ENCODE measurements around the gene PDE11A. TPM values are rescaled to one million over a fixed set of nuclear protein-coding genes. Genes with fewer than 3 reads are reported as not detected.

Gene PDE11A
- total RNA-seq, 4 donors from 2014 or later = 0.37 to 1.2 (median 1.1) TPM; not detected in 1

- no peaks in the 10 kb centered on the region for H3K27me3 ChIP-seq
- no peaks in the 10 kb centered on the region for H3K36me3 ChIP-seq
- no peak for DNase-seq
- TF ChIP-seq CTCF (IDR thresholded peaks at IDR 0.05) (no peak), POLR2A (IDR thresholded peaks at IDR 0.05) (no peak)
- no peak overlapping the region for H3K27ac ChIP-seq
- WGBS, 2 donors (ENCODE audit: low coverage in 1 of 2) = 25% methylated on average over 1 of the region's 1 CpG; no CpG with 5 or more reads in 1 of the 2 donors
- H3K4me3 ChIP-seq = no peak overlapping the region
- in situ Hi-C loops (cut with MboI; ENCODE audit: low pct_ligation_motif_present in 1 of 4, low pct_unique_long_range_greater_than_20kb in 1 of 4, low sequenced_read_pairs in 3 of 4) (no loop called here), intact Hi-C loops (cut with DNase I; ENCODE audit: low total_unique reads) (no loop called here)
- no peaks in the 10 kb centered on the region for H3K9me3 ChIP-seq
- H3K4me1 ChIP-seq = peaks cover 0 to 15% (median 0%) of the 10 kb centered on the region in 4 donors
Measured at GRCh38 chr2:177691177-177691576, 381.4 kb downstream of the PDE11A start.

GRCh38 chr2:177689623-177690022, 383.0 kb downstream of the PDE11A start:
- Histone ChIP-seq H3K4me3 (no peak overlapping the region), H3K36me3 (no peaks in the 10 kb centered on the region), H3K9me3 (no peaks in the 10 kb centered on the region), H3K4me1 (peaks cover 0 to 15% (median 0%) of the 10 kb centered on the region in 4 donors), H3K27me3 (no peaks in the 10 kb centered on the region), H3K27ac (no peak overlapping the region)
- in situ Hi-C loops (cut with MboI; ENCODE audit: low pct_ligation_motif_present in 1 of 4, low pct_unique_long_range_greater_than_20kb in 1 of 4, low sequenced_read_pairs in 3 of 4) (no loop called here), intact Hi-C loops (cut with DNase I; ENCODE audit: low total_unique reads) (no loop called here)
- TF ChIP-seq EP300 (IDR thresholded peaks at IDR 0.05; ENCODE audit: low read depth) = no peak
- no peak for TF ChIP-seq CTCF (IDR thresholded peaks at IDR 0.05)
- TF ChIP-seq POLR2AphosphoS5 (IDR thresholded peaks at IDR 0.05) = no peak
- TF ChIP-seq POLR2A (IDR thresholded peaks at IDR 0.05) = no peak
- 31 to 53% methylated on average over 2 to 4 of the region's 4 CpGs for WGBS, 2 donors (ENCODE audit: low coverage in 1 of 2)
- no peak for DNase-seq

- WGBS, 2 donors (ENCODE audit: low coverage in 1 of 2) = 96 to 100% methylated on average over 3 to 5 of the region's 5 CpGs
- in situ Hi-C loops (cut with MboI; ENCODE audit: low pct_ligation_motif_present in 1 of 4, low pct_unique_long_range_greater_than_20kb in 1 of 4, low sequenced_read_pairs in 3 of 4) = no loop called here
Measured at GRCh38 chr2:177688844-177689243, 383.7 kb downstream of the PDE11A start.

GRCh38 chr2:177683661-177684069, 388.9 kb downstream of the PDE11A start:
- WGBS, 2 donors (ENCODE audit: low coverage in 1 of 2) = 69 to 76% methylated on average over 2 of the region's 2 CpGs
- H3K9me3 ChIP-seq = no peaks in the 10 kb centered on the region
- no peak overlapping the region for H3K27ac ChIP-seq
- DNase-seq = no peak
- intact Hi-C loops (cut with DNase I; ENCODE audit: low total_unique reads) (loop anchor here (5.0 kb wide), 1 partner anchor 424 kb away; no protein-coding TSS in a partner anchor), in situ Hi-C loops (cut with MboI; ENCODE audit: low pct_ligation_motif_present in 1 of 4, low pct_unique_long_range_greater_than_20kb in 1 of 4, low sequenced_read_pairs in 3 of 4) (no loop called here)
- peaks cover 6 to 30% (median 20%) of the 10 kb centered on the region in 4 donors for H3K4me1 ChIP-seq
- H3K27me3 ChIP-seq = no peaks in the 10 kb centered on the region
- TF ChIP-seq POLR2A (IDR thresholded peaks at IDR 0.05) (no peak), POLR2AphosphoS5 (IDR thresholded peaks at IDR 0.05) (no peak), EP300 (IDR thresholded peaks at IDR 0.05; ENCODE audit: low read depth) (no peak), CTCF (IDR thresholded peaks at IDR 0.05) (no peak)
- no peak overlapping the region for H3K4me3 ChIP-seq
- no peaks in the 10 kb centered on the region for H3K36me3 ChIP-seq

More at GRCh38 chr2:177688844-177689243, 383.7 kb downstream of the PDE11A start:
- Histone ChIP-seq H3K27ac (no peak overlapping the region), H3K27me3 (no peaks in the 10 kb centered on the region), H3K4me3 (no peak overlapping the region), H3K9me3 (no peaks in the 10 kb centered on the region), H3K4me1 (peaks cover 0 to 15% (median 0%) of the 10 kb centered on the region in 4 donors), H3K36me3 (no peaks in the 10 kb centered on the region)
- TF ChIP-seq POLR2A (IDR thresholded peaks at IDR 0.05) = no peak
- TF ChIP-seq CTCF (IDR thresholded peaks at IDR 0.05) = no peak
- TF ChIP-seq POLR2AphosphoS5 (IDR thresholded peaks at IDR 0.05) = no peak
- no peak for TF ChIP-seq EP300 (IDR thresholded peaks at IDR 0.05; ENCODE audit: low read depth)
- DNase-seq = no peak
- intact Hi-C loops (cut with DNase I; ENCODE audit: low total_unique reads) = no loop called here

Measured in transverse colon (tissue), 4 donors.